Measurements from ENCODE around the gene WWOX.

The WWOX gene

DNA sequence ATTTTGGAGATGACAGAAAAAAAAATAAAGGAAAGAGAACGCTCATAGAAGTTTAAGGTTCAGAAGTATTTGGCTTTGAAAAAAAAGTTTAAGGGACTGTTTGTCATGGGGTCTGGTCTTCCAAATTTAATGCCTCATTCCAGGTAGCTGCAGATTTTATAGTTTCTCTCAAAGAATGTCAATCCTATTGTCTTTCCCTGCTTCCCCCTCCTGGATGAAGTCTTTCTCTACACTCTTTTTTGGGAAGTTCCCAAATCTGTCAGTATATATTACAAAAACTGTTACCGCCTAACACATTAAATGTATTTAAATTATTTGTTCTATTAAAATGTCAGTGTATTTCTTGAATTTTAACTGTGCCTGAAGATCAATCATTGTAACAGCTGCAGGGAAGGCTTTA, 1043.6 kb downstream of the WWOX start:
- DNase-seq (ENCODE audit: low read depth in 2 of 2, low spot score in 1 of 2), result no peak

DNA sequence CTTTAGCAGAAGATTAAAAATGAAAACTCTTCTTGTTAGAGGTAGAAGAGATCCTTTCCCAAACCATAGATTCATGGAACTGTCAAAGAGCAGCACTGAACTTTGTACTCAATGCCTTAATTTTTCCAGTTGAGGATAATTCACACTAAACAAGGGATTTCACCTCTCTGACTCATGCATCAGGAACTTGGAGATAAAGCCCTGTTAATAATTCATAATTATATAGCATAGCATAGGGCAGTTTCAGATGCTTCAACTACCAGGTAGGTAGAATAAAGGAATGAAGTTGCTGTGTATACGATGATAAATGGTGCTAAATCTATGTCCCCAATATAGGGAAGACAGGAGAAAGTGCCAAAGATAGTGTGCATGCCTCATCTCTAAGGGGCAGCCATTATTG, 1050.7 kb downstream of the WWOX start:
- no peak for DNase-seq (ENCODE audit: low read depth in 2 of 2, low spot score in 1 of 2)

DNA sequence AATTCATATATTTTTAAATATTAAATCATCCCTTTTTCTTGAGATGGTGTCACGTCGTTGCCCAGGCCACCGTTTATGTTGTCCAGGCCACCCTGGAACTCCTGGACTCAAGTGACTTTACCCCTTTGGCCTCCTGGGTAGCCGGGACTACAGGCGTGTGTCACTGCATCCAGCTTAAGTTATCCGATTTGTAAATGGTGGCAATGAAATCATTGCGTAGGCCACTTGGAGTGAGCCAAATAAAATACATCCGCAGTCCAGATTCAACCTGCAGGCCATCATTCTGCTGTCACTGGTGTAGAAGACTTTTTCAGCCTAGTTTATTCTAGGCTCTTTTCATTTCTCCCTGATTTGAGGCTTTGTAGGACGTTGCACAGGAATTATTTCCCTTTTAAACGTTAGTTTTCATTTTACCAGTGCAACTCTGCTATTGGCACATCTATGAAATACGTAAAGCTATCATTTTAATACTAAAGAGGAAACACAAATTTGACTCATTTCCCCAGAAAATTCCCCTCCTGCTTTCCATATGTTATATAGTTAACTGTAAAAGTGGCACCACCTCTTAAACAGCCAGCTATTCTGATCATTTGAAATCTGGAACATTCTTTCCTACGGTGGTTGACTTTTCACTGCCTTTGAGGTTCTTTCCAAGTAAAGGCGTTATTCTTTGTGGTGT, 1051.3 kb downstream of the WWOX start:
- no peak for DNase-seq (ENCODE audit: low read depth in 2 of 2, low spot score in 1 of 2)

DNA sequence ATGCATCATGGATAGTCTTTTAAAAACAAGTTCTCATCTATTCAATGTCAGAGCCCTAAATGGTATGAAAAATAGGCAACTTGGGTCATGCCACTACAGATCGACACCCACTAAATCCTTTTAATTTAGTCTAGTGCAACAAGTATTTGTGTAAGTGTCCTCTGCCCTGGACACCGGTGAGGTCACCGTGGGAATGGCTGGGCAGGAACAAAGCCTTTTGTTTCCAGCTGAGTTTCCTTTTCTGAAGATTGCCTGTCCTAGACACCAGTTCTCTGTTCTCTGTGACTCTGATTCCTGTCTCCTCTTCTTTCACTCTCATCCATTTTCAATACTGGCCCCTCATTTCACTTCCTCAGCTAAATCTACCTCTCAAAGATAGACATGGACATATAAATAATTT, 1054.6 kb downstream of the WWOX start:
- no peak for DNase-seq (ENCODE audit: low read depth in 2 of 2, low spot score in 1 of 2)

DNA sequence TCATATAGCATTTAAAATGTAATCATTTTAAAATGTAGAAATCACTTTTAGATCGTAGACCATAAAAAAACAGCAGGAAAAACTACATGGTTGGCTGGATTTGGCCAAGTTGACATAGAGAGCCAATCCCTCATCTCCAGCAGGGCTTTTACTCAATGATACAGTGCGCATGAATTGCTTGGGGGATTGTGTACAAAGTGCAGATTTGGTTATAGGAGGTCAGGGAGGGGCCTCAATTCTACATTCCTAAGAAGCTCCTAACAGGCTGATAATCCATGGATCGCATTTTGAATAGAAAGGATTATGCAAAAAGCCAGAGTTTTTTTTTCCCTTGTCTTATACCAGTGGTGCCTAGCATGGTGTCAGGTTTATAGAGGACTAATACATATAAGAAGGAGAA, 1056.0 kb downstream of the WWOX start:
- DNase-seq (ENCODE audit: low read depth in 2 of 2, low spot score in 1 of 2), result no peak

DNA sequence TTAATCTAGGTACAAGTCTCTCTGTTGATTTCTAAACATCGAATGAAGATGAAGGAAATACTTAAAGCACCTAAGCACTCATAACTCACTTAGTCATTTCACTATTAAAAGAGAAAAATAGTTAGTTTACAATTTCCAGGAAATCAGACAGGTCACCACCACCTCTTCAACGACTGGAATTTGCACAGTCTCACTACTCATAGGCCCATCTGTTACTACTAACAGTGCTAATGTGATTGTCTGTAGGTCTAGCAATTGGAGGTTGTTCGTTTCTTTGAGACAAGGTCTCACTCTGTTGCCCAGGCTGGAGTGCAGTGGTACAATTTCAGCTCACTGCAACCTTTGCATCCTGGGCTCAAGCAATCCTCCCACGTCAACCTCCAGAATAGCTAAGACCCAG, 1056.5 kb downstream of the WWOX start:
- no peak for DNase-seq (ENCODE audit: low read depth in 2 of 2, low spot score in 1 of 2)

DNA sequence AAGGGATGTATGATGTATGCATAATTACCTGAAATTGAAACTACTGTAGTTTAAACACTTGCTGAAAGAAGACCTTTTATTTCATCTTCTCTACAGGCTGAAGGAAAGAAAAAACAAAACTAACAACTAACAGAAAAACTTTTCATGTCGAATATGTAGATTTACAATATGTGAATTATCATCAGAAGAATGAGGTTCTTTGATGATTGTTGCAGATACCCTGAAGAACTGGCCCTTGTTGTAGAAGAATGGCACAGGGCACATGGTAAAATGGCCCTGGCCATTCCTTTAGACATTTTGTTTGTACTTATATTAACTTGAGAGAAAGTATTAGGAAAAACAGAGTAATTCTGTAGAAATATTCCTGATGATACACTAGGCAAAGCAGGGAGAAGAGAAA, 1057.3 kb downstream of the WWOX start:
- DNase-seq (ENCODE audit: low read depth in 2 of 2, low spot score in 1 of 2), result no peak

DNA sequence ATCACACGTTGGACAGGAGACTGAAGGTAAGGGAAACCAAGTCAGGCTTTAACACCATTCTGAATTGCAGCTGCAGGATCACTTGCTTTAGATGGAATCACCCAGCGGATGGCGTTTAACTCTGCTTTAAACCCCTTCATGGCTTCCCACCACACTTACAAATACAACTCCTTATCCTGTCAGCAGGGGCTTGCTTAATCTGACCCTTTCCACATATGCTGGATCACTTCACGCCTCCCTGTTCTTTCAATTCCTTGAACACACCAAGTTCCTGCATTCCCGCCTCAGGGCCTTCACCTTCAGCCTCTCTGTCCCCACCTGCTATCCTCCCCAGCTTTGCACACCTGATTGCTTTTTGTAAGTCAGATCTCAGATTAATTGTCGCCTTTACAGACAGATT, 1058.9 kb downstream of the WWOX start:
- DNase-seq (ENCODE audit: low read depth in 2 of 2, low spot score in 1 of 2), result no peak

DNA sequence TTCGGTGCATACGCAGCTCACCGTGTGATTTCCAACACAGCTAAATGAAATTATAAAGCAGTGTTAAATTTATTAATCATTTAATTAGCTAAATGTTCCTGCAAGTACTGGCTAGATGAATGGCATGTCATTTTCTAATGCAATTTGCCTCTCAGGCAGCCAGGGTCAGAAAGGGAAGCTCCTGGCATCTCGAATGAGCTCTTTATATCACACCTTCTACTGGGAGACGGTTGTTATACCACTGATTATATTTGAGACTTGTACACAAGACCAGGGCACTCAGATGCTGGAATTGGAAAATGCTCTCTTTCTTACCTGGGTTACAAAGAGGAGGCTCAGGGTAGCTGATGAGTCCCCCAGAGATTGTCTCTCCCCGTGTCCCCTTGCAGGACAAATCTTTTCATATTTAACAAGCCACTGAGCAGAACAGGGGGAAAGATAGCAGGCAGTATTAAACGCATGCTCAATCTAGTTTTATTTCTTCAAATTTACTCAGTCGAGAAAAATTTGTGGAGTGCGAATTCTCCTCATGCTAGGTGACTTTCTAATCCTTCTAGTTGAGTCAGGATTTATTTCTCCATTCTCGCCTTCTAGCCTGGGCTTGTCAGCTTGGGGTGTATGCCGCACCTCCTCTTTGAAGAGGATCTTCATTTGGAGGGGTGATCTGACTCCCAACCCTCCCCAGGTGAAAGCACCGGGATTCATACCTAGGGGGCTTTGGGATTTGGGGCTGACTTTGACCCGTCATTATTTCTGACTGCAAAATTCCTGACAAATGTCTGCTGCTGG, 1060.0 kb downstream of the WWOX start:
- DNase-seq (ENCODE audit: low read depth in 2 of 2, low spot score in 1 of 2), result no peak

DNA sequence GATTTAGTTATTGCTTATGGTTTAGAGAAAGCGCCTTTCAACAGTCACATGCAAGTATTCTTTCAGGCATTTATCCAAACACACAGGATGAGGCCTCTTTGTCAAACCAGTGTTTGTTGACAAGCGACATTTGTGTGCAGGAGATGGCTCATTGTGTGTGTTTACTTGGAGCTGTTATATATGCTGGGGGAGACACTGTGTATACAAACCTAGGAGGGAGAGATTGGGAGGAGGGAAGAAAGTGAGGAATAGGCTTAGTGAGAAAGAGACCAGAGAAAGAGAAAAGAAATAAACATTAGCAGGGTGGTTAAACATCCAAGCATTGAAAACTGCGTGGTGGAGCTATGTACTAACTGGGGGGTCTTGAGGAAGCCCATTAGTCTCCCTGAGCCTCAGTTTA, 1063.5 kb downstream of the WWOX start:
- DNase-seq (ENCODE audit: low read depth in 2 of 2, low spot score in 1 of 2), result no peak

DNA sequence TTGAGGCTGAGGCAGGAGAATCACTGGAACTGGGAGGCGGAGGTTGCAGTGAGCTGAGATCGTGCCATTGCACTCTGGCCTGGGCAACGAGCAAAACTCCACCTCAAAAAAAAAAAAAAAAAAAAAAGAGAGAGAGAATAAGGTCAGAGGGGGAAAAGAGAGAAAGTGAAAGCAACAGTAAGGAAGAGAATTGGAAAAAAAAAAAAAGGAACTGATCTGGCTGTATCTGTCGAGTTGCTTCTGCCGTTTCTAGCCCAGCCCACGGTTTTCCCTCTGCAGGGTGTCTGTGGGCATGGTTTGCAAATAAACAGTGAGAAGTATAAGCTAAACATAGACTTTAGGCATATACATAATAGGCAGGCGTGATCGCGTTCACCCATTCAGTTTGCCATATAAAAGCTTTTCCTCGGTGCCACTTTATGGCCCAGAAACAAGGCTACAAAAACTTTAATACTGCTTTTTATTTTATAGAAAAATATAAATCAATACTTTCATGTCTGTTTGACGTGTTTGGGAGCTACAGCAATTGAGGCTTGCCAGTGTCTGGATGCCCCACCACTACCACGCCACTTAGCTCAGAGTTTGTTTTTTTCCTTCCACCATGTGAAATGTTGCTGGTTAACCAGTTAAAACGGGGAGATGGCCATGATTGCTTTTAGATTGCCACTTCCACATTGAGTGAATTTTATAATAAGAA, 1064.4 kb downstream of the WWOX start:
- DNase-seq (ENCODE audit: low read depth in 2 of 2, low spot score in 1 of 2), result no peak

DNA sequence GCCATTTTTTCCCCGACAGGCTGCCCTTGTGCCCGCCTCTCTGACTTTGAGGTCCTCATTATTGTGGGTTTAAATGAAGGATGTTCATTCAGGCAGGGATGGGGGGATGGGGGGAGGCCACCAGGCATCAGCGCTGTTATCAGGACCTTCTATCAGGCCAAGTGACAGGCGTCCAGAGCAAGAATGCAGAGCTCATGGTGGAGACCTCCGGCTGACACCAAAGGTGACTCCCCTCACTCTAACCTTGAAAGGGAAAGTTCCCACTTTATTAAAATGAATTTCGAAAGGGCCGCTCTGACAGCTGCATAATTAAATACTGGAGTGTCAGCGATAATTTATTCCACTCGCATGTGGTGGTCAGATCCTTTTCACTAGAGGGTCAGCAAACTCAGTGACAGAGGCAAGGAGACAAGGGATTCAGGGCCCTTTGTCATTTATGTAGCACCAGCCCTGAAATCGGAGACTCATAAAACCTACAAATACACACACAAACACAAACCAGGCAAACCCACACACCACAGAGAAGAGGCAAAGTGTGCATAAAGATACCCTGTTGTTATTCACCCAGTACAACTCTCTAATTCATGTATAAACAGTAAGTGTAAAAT, 1065.0 kb downstream of the WWOX start:
- no peak for DNase-seq (ENCODE audit: low read depth in 2 of 2, low spot score in 1 of 2)

DNA sequence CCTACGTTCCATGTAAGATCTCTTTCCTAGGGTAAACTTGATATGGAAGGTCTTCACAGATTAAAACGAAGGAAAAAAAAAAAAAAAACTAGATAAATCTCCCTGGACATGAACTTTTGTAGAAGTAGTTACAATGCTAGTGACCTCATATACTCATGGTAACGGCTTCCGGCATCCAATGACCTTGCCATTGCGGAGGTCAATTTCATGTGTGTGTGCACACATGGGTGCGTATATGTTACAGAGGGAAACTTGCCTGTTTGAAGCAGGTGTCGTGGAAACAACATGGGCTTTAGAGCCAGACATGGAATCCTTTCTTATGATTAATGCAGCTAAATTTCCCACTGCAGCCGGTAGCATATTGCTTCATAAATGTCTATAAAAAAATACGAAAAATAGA, 1065.6 kb downstream of the WWOX start:
- no peak for DNase-seq (ENCODE audit: low read depth in 2 of 2, low spot score in 1 of 2)

DNA sequence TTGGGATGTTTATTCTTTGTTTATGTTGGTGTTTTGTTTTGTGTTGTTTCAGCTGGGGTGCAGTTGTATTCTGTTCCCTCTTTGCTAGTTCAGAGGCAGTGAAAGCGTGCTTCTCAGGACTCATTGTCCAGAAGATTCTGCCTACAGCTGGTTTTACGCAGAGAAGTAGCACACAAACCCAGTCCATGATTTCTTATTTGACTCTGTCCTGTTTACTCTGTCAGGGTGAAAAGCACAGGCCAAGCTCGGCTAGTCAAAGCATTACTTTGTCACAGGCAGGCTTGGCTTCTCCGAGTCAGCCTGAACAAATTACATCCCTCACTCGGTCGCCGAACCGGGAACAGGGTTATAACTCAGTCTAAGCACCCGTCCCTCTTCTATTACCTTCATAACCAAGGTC, 1066.1 kb downstream of the WWOX start:
- DNase-seq (ENCODE audit: low read depth in 2 of 2, low spot score in 1 of 2), result no peak

DNA sequence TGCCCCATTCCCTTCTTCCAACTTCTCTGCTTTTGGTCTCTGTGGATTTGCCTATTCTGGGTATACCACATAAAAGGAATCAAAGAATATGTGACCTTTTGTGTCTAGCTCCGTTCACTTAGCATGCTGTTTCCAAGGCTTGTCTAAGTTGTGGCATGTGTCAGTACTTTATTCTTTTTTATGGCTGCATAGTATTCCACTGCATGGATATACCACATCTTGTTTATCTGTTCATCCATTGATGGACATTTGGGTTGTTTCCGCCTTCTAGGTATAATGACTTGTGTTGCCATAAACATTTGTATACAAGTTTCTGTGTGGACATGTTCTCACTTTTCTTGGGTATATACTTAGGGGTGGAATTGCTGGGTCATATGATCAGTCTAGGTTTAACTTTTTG, 1068.4 kb downstream of the WWOX start:
- no peak for DNase-seq (ENCODE audit: low read depth in 2 of 2, low spot score in 1 of 2)

DNA sequence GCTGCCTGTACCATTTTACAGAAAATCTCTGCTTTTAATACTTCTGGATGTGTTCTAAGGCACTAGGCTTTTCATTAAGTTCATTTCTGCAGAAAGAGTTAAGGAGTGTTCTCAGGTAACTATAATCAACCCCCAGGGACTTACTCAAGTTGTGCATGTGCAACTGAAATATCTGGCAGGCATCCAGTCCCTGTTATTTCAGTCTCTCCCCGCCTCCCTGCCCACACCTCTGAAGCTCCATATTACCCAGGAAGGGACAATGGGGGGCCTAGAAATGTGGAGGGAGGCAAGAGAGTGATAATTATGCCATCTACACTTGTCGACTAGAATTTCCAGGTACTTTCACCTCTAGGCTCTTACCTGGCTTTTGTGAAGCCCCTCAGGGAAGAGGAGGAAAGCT, 1068.9 kb downstream of the WWOX start:
- no peak for DNase-seq (ENCODE audit: low read depth in 2 of 2, low spot score in 1 of 2)

DNA sequence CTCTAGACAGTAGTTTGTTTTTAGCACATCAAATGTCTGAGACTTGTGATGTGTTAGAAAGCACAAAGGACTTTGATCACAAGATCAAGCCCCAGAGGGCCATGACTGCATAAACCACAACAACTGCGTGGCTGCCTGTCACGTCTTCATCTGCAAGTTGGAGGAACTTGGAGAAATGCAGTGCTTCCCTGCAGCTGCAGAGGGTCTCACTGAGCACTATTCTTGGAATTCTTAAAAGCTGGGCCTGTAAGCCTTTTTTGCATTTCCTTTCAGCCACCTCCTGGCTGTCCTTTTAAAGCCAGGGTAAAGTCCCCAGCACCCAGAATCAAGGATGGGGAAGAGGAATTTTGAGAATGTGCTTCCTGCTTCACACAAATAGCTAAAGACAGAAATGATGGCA, 1069.8 kb downstream of the WWOX start:
- no peak for DNase-seq (ENCODE audit: low read depth in 2 of 2, low spot score in 1 of 2)

DNA sequence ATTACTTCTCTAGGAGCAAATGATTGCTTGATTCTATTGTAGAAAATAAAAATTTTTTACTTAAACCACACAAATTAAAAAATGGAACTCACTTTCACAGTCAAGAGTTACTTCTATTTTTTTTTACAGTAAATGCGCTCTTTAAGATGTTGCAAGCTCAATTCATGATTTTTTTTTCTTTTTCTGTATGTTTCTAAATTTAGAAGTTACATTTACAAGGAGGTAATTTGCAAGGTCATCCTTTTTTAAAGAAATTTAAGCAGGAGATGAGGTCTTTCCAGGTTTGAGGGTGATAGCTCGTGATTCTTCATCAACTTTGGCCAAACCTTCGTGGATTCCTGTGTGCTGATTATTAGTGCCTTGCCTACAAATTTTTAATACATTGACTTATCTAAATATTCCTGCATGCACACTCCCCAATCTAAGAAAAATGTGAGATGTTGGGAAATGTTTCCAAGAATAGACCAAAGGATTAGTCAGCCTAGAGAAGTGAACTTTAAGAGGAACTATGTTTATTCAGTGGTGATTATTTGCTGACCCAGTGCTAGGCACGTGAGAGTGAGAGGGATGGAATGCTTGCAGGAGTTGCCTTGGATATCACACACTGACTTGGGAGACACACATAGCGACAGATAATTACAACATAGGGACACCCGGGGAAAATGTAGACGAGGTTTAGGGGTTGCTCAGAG, 1071.2 kb downstream of the WWOX start:
- no peak for DNase-seq (ENCODE audit: low read depth in 2 of 2, low spot score in 1 of 2)

DNA sequence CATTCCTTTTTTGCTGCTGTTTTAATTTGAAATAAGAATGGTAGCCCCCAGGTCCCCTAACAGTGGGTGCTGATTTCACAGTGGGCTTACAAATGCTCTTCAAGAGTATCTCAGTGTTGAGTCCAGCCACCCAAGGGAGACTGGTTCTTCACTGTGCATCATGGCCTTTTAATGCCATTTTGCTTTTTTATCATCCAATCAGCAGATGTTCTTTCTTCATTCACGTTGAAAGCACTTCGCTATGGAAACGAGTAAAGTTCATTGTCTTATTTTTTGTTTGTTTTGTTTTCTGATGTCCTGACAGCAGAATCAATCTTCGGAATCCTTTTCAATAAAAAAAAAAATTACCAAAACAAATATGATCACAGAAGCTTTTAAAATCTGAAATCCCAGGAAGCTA, 1072.0 kb downstream of the WWOX start:
- DNase-seq (ENCODE audit: low read depth in 2 of 2, low spot score in 1 of 2), result no peak

DNA sequence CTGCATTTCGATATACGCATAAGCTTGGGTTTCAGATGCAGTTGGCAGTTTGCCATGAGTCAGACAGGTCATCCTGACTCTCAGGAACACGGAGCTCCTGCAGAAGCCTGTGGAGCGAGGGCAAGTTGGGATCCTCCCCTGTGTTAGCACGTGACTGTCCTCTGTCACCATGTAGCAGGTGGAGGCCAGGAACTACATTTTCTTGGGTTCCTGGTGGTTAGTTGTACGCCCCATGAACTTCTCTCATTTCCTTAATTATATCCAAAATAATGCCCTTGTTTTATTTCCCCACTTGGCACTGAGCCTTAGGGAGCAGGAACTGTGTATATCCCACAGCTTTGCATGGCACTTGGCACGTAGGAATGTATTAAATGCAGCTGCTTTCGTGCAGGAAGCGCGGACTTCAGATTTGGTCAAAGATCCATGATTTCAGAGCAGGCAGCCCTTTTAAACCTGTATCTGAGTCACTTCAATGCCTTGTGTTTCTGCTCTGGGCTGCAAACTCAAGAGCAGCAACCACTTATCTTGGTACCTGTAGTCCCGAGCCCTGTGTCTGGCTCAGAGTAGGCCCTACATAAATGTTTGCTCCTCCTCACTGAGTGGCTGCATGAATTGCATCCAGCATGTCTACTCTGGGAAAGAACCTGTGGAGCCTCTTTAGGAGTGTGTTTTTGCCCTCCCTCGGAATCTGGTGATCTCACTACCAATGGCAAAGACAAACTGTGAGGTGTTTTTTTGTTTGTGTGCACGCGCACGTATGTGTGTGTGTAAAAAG, 1072.7 kb downstream of the WWOX start:
- DNase-seq (ENCODE audit: low read depth in 2 of 2, low spot score in 1 of 2), result no peak
